HepG2 (cell line): Measurements from ENCODE around the gene PTPRM. TPM values are rescaled to one million over a fixed set of nuclear protein-coding genes. Genes with fewer than 3 reads are reported as not detected.

ENCODE experiments used
- ATAC-seq: fragments of 200-7000 bp; cut with Tn5 transposase; 3 replicates; pipeline ENCODE4 v1.9.1; 2020; ENCODE audit warnings: mild to moderate bottlenecking, moderate library complexity
- BruUV-seq: library from RNA; stranded (reverse); fragments of 400-500 nt; replicated peaks from 2 replicates; lab custom pipeline; 2021; lab: Mats Ljungman, UMichigan
- CTCF ChIA-PET: fragments of 300-600 bp; formaldehyde crosslinking; extraction: SDS; loops from one replicate; lab custom pipeline; 2021; ENCODE audit warnings: low total read pairs, inconsistent platforms, low intra/inter-chr PET ratio; lab: Yijun Ruan, JAX
- POLR2A ChIA-PET: fragments of 350-600 bp; sonication (Branson Sonifier 250); formaldehyde crosslinking; loops from one replicate; lab custom pipeline; 2020; ENCODE audit warnings: antibody characterized with exemption, inconsistent platforms; lab: Yijun Ruan, JAX
- DNase-seq: peaks from one replicate; pipeline ENCODE4 v3.0.0-alpha.2; 2015; ENCODE audit warnings: low spot score
- FAIRE-seq: peaks from 3 replicates; lab custom pipeline; 2011; peaks lifted over from hg19 to GRCh38; lab: Jason Lieb, UNC
- H2AFZ ChIP-seq: one replicate; pipeline ENCODE4 v1.6.1; 2011; ENCODE audit warnings: low read length, inconsistent platforms
- H3K27ac ChIP-seq: fragments of 300-600 bp; 3 replicates; pipeline ENCODE4 v1.8.0; 2011; ENCODE audit warnings: mixed run types, mild to moderate bottlenecking, mixed read lengths, low read length, inconsistent platforms; ENCODE audit not compliant: insufficient read depth; ENCODE audit errors: extremely low read length
- H3K27me3 ChIP-seq, 2 experiments: fragments of 200-600 bp in 1 of 2; 2 replicates in 1 of 2; 3 replicates in 1 of 2; pipeline versions ENCODE4 v1.6.0 to v1.8.0; 2011; ENCODE audit warnings: low read length in 2 of 2, mild to moderate bottlenecking in 2 of 2, moderate library complexity in 2 of 2, inconsistent platforms in 1 of 2; ENCODE audit not compliant: insufficient read depth in 2 of 2, control insufficient read depth in 1 of 2
- H3K36me3 ChIP-seq, 2 experiments: fragments of 200-600 bp in 1 of 2; replicated peaks in 1 of 2; 2 replicates in 1 of 2; 3 replicates in 1 of 2; pipeline versions ENCODE4 v1.5.1 to v1.8.0; 2011; ENCODE audit warnings: low read length in 2 of 2, inconsistent platforms in 1 of 2; ENCODE audit not compliant: insufficient read depth in 2 of 2, control insufficient read depth in 1 of 2
- H3K4me1 ChIP-seq: 2 replicates; pipeline ENCODE4 v1.5.1; 2012; ENCODE audit warnings: low read length, inconsistent platforms; ENCODE audit not compliant: insufficient read depth
- H3K4me2 ChIP-seq: 2 replicates; pipeline ENCODE4 v1.6.0; 2011; ENCODE audit warnings: low read depth, low read length, inconsistent platforms
- H3K4me3 ChIP-seq, 3 experiments: fragments of 200-600 bp in 1 of 3; sonication (generic), shearing (Covaris generic) in 1 of 3; replicated peaks in 1 of 3; 2 replicates each; pipeline ENCODE4 v1.5.1; 2011 to 2016; ENCODE audit warnings: low read length in 3 of 3, inconsistent platforms in 2 of 3, low read depth in 2 of 3, mild to moderate bottlenecking in 2 of 3, control low read depth in 1 of 3, mixed read lengths in 1 of 3; ENCODE audit not compliant: insufficient read depth in 1 of 3
- H3K79me2 ChIP-seq: one replicate; pipeline ENCODE4 v1.6.1; 2011; ENCODE audit warnings: low read length, inconsistent platforms; ENCODE audit not compliant: insufficient read depth
- H3K9ac ChIP-seq: 2 replicates; pipeline ENCODE4 v1.6.0; 2011; ENCODE audit warnings: mild to moderate bottlenecking, low read depth, low read length, inconsistent platforms; ENCODE audit not compliant: insufficient read depth
- H3K9me3 ChIP-seq: 2 replicates; pipeline ENCODE4 v1.5.1; 2012; ENCODE audit warnings: mild to moderate bottlenecking, low read length
- H4K20me1 ChIP-seq: 2 replicates; pipeline ENCODE4 v1.6.0; 2011; ENCODE audit warnings: inconsistent platforms, mild to moderate bottlenecking, low read length, moderate library complexity; ENCODE audit not compliant: insufficient read depth
- CREM ChIP-seq, 2 experiments: sonication (generic) in 1 of 2; formaldehyde crosslinking in 1 of 2; IDR thresholded peaks; 2 replicates each; pipeline versions ENCODE4 v1.4.0 to v1.6.1; 2016 to 2020; ENCODE audit warnings: antibody characterized with exemption in 1 of 2, mild to moderate bottlenecking in 1 of 2, missing genetic modification reagents in 1 of 2
- GABPB1 ChIP-seq: IDR thresholded peaks from 2 replicates; pipeline ENCODE4 v1.6.1; 2016; ENCODE audit warnings: mild to moderate bottlenecking, missing genetic modification reagents, moderate library complexity, missing compliant biosample characterization
- HNRNPUL1 ChIP-seq: fragments of 200-400 bp; formaldehyde crosslinking; IDR thresholded peaks from 2 replicates; pipeline ENCODE4 v1.6.1; 2017; ENCODE audit warnings: low read depth, mild to moderate bottlenecking, low read length, moderate library complexity
- HOXA3 ChIP-seq: sonication (generic); formaldehyde crosslinking; IDR thresholded peaks from 2 replicates; pipeline ENCODE4 v1.5.0; 2020; ENCODE audit warnings: missing genetic modification reagents
- HOXA7 ChIP-seq: sonication (generic); formaldehyde crosslinking; IDR thresholded peaks from 2 replicates; pipeline ENCODE4 v1.8.1; 2022; ENCODE audit warnings: mild to moderate bottlenecking, missing genetic modification reagents, moderate library complexity
- NFATC3 ChIP-seq: sonication (generic); formaldehyde crosslinking; IDR thresholded peaks from 2 replicates; pipeline ENCODE4 v1.5.1; 2020; ENCODE audit warnings: mild to moderate bottlenecking, missing genetic modification reagents
- NR2F6 ChIP-seq, 2 experiments: IDR thresholded peaks; 2 replicates each; pipeline ENCODE4 v1.6.1; 2016; ENCODE audit warnings: antibody characterized with exemption in 1 of 2, mild to moderate bottlenecking in 1 of 2
- PCBP1 ChIP-seq: fragments of 200-400 bp; formaldehyde crosslinking; IDR thresholded peaks from 2 replicates; pipeline ENCODE4 v1.6.1; 2017; ENCODE audit warnings: mild to moderate bottlenecking, low read depth, low read length, borderline replicate concordance
- RBM39 ChIP-seq: fragments of 200-400 bp; formaldehyde crosslinking; IDR thresholded peaks from one replicate; pipeline ENCODE4 v1.6.1; 2018; ENCODE audit warnings: antibody characterized with exemption, mild to moderate bottlenecking, low read depth, low read length; ENCODE audit not compliant: poor library complexity, severe bottlenecking
- SNAI1 ChIP-seq: sonication (generic); formaldehyde crosslinking; IDR thresholded peaks from 2 replicates; pipeline ENCODE4 v1.5.0; 2020; ENCODE audit warnings: mild to moderate bottlenecking, missing genetic modification reagents, borderline replicate concordance
- THAP11 ChIP-seq: IDR thresholded peaks from 2 replicates; pipeline ENCODE4 v1.6.1; 2016; ENCODE audit warnings: missing biosample characterization, missing genetic modification reagents
- ZFP91 ChIP-seq: sonication (generic); formaldehyde crosslinking; IDR thresholded peaks from 2 replicates; pipeline ENCODE4 v1.9.0; 2022; ENCODE audit warnings: missing genetic modification reagents, mild to moderate bottlenecking, borderline replicate concordance
- ZNF12 ChIP-seq: sonication (generic); formaldehyde crosslinking; IDR thresholded peaks from 2 replicates; pipeline ENCODE4 v1.5.0; 2020; ENCODE audit warnings: missing genetic modification reagents
- ZNF605 ChIP-seq: sonication (generic); formaldehyde crosslinking; IDR thresholded peaks from 2 replicates; pipeline ENCODE4 v1.8.0; 2022; ENCODE audit warnings: mild to moderate bottlenecking, missing genetic modification reagents
- WGBS: methylation state at CpG from one replicate; pipeline ENCODE4 v1.1.6; 2017; ENCODE audit warnings: low lambda C conversion rate; 5-methylcytosine and 5-hydroxymethylcytosine counted together
- in situ Hi-C: cut with HindIII; loops from 2 replicates; pipeline ENCODE4 v1.10.0; 2017; ENCODE audit warnings: low pct_unique_long_range_greater_than_20kb; ENCODE audit not compliant: extremely low pct_ligation_motif_present
- intact Hi-C: fragments of 100-400 bp; cut with micrococcal nuclease; formaldehyde crosslinking; loops from one replicate; pipeline ENCODE4 v1.10.0; 2022; ENCODE audit not compliant: unreplicated experiment
- polyA plus RNA-seq, 8 experiments: library from polyadenylated mRNA; depleted of rRNA in 3 of 8; stranded (reverse) in 7 of 8; unstranded in 1 of 8; fragments of >200 nt; fragmentation: Illumina TruSeq in 4 of 8; extraction: Trizol in 4 of 8; gene quantifications; 2 replicates each; pipeline versions ENCODE4 v1.2.1 to v1.2.3, GENCODE V29; 2011 to 2016; ENCODE audit warnings: low read depth in 4 of 8, missing spikeins in 1 of 8, mixed read lengths in 1 of 8; ENCODE audit not compliant: insufficient read depth in 1 of 8
- total RNA-seq, 5 experiments: library from RNA; depleted of rRNA; stranded (reverse); fragments of >200 nt; fragmentation: Illumina TruSeq; extraction: Trizol; gene quantifications; 2 replicates each; pipeline ENCODE4 v1.2.3, GENCODE V29; 2016; ENCODE audit warnings: low read depth in 1 of 5
- TF ChIP-seq, protein P1 (sequence below): sonication (generic); formaldehyde crosslinking; IDR thresholded peaks from 2 replicates; pipeline ENCODE4 v1.4.0; 2020; ENCODE audit warnings: mild to moderate bottlenecking, missing genetic modification reagents
- TF ChIP-seq, protein P2 (sequence below): sonication (generic); formaldehyde crosslinking; IDR thresholded peaks from 2 replicates; pipeline ENCODE4 v1.4.0; 2020; ENCODE audit warnings: missing genetic modification reagents

The PTPRM gene
- total and polyA plus RNA-seq, 2 of the 13 experiments (the other 11 are each of a cell fraction or from before 2014, with no cell fraction given) = 12.6 to 108 TPM

DNA sequence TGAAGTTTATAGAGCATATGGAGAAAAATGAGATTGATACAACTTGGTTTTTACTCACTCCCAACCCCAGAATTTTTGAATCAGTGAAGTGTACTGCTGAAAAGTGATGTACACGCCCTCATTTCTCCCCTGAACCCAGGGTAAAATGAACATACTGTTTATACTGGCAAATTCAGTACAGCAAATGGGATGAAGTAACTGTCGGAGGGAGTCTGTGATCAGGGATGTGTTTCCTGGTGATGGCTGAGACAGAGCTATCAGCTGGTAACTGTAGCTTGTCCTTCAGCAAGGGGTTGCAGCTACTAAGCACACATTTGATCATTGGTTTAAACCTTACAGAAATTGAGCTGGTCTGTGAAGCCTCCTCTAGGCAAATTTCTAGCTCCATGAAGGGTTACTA lies 191.6 kb downstream of the PTPRM start:
- Histone ChIP-seq H3K36me3 (no peaks in the 10 kb centered on the region), H3K4me3 (no peak overlapping the region), H4K20me1 (no peaks in the 10 kb centered on the region), H3K27ac (no peak overlapping the region), H2AFZ (no peak overlapping the region), H3K9me3 (no peaks in the 10 kb centered on the region), H3K9ac (no peak overlapping the region), H3K27me3 (no peaks in the 10 kb centered on the region), H3K79me2 (peaks cover 11% of the 10 kb centered on the region), H3K4me2 (no peak overlapping the region), H3K4me1 (peaks cover 83% of the 10 kb centered on the region)
- no TSS peak for BruUV-seq
- FAIRE-seq (no peak), ATAC-seq (no peak), DNase-seq (no peak)
- in situ Hi-C loops (loop anchor here (5.0 kb wide), 1 partner anchor 191 kb away; the partner anchor contains the start of gene PTPRM), intact Hi-C loops (loop anchor here (10.0 kb wide), 1 partner anchor 64 kb away; no protein-coding TSS in a partner anchor)
- TF ChIP-seq NFATC3 (no peak), CREM (IDR thresholded peaks at IDR 0.05) (no peak), CREM (CRISPR knock-in tag; IDR thresholded peaks at IDR 0.05) (no peak), HOXA3 (CRISPR knock-in tag) (no peak), ZFP91 (no peak), NR2F6 (IDR thresholded peaks at IDR 0.05) (no peak), NR2F6 (CRISPR knock-in tag; IDR thresholded peaks at IDR 0.05) (no peak), HNRNPUL1 (no peak), THAP11 (CRISPR knock-in tag) (no peak), SNAI1 (CRISPR knock-in tag) (no peak), ZNF605 (no peak), RBM39 (no peak), GABPB1 (CRISPR knock-in tag) (no peak), ZNF12 (CRISPR knock-in tag) (no peak), HOXA7 (CRISPR knock-in tag) (no peak), PCBP1 (no peak)
- TF ChIP-seq, protein P1, sequence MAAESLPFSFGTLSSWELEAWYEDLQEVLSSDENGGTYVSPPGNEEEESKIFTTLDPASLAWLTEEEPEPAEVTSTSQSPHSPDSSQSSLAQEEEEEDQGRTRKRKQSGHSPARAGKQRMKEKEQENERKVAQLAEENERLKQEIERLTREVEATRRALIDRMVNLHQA = no peak
- TF ChIP-seq, protein P2, sequence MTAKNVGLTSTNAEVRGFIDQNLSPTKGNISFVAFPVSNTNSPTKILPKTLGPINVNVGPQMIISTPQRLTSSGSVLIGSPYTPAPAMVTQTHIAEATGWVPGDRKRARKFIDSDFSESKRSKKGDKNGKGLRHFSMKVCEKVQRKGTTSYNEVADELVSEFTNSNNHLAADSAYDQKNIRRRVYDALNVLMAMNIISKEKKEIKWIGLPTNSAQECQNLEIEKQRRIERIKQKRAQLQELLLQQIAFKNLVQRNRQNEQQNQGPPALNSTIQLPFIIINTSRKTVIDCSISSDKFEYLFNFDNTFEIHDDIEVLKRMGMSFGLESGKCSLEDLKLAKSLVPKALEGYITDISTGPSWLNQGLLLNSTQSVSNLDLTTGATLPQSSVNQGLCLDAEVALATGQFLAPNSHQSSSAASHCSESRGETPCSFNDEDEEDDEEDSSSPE (CRISPR knock-in tag) = no peak
- ChIA-PET POLR2A (no interaction called here), CTCF (no interaction called here)
- WGBS = 84% methylated on average over 2 of the region's 2 CpGs
